HG03432 (cell line): ENCODE results near the gene TNK1.
A peak's percentile ranks its signal among the peaks of the same experiment; 100 is the strongest.
"Not testable (repeated sequence)": the region's sequence is repeated elsewhere in the genome, so short reads cannot be mapped to it uniquely, and the experiment has no call there.

Experiments used
- ATAC-seq: cut with Tn5 transposase; IDR thresholded peaks from one replicate; pipeline ENCODE4 v1.9.1; 2021; ENCODE audit warnings: mild to moderate bottlenecking, moderate library complexity; ENCODE audit not compliant: unreplicated experiment

The TNK1 gene

DNA sequence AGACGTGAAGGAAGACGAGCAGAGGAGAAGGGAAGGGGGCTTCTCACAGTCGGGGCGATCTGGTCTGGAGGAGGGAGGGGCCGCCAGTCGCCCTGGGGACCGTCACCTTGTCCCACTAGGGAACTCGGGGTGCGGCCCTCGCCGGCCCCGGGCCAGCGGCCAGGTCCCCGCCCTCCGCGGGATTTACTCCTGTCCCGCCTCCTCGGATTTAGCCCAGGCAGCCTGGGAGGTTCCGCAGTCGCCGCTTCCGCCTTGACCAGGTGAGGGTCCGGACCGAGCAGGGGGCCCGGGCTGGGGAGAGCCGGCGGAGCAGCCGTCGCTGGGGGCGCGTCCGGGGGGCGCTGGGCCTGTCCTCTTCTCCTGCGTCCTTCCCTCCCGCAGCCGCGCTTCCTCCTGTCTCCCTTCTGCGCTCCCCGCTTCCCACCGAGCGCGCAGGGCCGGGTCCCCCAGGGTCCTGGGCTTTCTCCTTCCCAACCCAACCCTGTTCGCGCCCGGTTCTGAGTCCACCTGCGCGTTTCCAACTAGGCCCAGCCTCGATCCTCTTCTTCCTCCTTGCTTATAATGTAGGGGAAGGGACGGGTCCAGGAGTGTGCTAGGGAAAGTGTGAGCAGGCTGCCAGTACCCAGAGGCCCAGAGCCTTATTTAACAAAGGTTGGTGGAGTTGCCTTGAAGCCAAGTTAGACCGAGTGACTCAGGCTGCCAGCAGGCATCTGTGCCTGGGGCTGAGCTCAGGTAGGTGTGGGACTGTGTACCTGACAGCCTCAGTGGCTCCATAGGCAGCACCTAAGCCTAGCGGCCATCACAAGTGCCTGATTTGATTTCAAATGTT, at the start of gene TNK1:
TSS of gene TNK1 (plus strand) at position 235 of the 829 bp plus-strand sequence. CDS start 1,838 bp downstream, outside the sequence.
- no peak for ATAC-seq

- ATAC-seq: no peak
Measured at GRCh38 chr17:7332111-7332510, 48.8 kb upstream of the TNK1 start.

- not testable (repeated sequence) for ATAC-seq
Measured at GRCh38 chr17:7332600-7333069, 48.3 kb upstream of the TNK1 start.

GRCh38 chr17:7334938-7335538, 45.9 kb upstream of the TNK1 start:
- no peak for ATAC-seq

DNA sequence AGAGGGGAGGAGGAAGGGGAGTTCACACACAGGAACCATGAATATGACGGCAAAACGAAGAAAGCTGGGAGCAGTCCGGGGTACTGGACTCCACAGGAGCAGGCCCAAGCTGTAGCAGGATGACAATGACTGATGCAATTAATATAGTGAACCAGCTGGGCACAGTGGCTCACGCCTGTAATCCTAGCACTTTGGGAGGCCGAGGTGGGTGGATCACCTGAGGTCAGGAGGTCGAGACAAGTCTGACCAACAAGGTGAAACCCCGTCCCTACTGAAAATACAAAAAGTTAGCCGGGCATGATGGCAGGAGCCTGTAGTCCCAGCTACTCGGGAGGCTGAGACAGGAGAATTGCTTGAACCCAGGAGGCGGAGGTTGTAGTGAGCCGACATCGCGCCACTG, 45.1 kb upstream of the TNK1 start:
- ATAC-seq: not testable (repeated sequence)

GRCh38 chr17:7336240-7337175, 44.4 kb upstream of the TNK1 start, which contains the start of gene ACAP1:
ACAP1 (plus strand) TSS chr17:7336529; CDS start chr17:7336735, 206 bp downstream.
- ATAC-seq: peak; percentile 65

DNA sequence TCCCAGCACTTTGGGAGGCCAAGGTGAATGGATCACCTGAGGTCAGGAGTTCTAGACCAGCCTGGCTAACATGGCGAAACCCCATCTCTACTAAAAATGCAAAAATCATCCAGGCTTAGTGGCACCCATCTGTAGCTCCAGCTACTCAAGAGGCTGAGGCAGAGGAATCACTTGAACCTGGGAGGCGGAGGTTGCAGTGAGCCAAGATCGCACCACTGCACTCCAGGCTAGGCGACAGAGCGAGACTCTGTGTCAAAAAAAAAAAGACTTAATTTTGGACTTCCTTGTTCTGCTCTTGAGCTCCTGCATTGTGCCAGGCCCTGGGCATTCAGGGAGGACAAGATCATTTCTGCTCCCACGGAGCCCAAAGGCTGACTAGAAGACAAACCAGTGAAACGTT, 43.3 kb upstream of the TNK1 start:
- not testable (repeated sequence) for ATAC-seq

- no peak for ATAC-seq
Measured at GRCh38 chr17:7340179-7340578, 40.7 kb upstream of the TNK1 start.

DNA sequence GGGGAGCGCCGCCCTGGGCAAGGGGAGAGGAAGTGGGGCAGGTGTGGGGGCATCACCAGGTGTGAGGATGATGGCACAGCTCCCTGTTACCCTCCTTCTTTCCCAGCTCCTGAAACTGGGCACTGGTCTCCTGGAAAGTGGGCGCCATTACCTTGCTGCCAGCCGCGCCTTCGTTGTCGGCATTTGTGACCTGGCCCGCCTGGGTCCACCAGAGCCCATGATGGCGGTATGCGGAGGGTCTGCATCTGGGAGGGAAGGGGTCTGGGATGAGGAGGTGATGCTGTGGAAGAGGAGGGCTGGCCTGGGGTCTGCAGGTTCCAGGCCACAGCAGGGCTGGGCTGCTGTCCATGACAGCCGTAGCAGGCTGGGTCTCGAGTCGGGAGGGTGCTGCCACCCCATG, 39.0 kb upstream of the TNK1 start:
- no peak for ATAC-seq

GRCh38 chr17:7343250-7343649, 37.6 kb upstream of the TNK1 start:
- no peak for ATAC-seq

- ATAC-seq: no peak
Measured at GRCh38 chr17:7346761-7347614, 33.9 kb upstream of the TNK1 start.

DNA sequence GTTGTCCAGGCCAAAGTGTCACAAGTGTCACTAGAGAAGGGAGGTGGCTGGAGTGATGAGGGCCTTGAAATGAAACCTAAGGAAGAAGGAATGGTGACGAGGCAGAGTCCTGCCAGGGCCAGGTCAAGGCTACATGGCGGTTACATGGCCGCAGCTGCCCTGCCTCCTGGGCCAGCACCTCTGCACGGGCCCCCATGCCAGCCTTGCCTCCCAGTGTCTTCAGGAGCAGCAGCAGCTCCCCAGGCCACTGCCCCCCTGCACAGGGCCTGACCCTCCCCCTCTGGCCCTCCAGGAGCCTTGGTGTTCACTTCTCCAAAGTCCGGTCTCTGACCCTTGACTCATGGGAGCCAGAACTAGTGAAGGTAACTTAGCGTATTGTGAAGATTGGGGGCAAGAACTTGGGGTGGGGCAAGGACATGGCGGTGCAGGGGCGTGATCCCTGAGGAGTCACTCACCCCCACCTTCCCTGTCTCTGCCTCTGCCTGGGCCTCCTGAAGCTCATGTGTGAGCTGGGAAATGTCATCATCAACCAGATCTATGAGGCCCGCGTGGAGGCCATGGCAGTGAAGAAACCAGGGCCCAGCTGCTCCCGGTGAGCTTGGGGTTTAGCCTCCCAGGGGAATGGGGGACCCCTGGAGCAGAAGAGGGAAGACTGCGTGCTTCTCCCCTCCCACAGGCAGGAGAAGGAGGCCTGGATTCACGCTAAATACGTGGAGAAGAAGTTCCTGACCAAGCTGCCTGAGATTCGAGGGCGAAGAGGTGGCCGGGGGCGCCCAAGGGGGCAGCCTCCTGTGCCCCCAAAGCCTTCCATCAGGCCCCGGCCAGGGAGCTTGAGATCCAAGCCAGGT, 33.0 kb upstream of the TNK1 start:
- no peak for ATAC-seq

GRCh38 chr17:7348478-7349242, 32.2 kb upstream of the TNK1 start:
- no peak for ATAC-seq

GRCh38 chr17:7351665-7352502, 29.0 kb upstream of the TNK1 start, which contains the start of gene KCTD11:
KCTD11 (plus strand) TSS chr17:7352162.
- peak; percentile 73 for ATAC-seq

DNA sequence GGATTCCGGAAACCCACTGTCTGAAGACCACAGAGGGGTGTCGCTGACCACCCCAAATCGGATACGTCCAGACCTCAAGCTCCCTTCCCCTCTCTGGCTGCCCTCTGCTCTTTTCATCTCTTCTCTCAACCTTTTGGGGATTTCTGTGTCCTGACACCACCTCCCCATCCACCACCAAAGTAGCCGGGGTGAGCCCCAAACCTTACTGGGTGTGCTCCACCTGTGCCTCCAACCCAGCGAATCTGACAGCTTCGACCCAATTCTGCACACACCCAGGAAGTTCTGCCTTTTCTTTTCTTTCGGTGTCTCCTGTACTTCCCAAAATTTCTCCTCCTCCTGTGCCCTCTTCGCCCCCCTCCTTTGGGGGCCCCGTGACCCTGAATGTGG, 28.4 kb upstream of the TNK1 start:
- no peak for ATAC-seq

GRCh38 chr17:7352910-7353635, 27.8 kb upstream of the TNK1 start:
- no peak for ATAC-seq
